MV-4-11 (cell line): ENCODE data around the gene GABARAPL2.

Experiments
- DNase-seq: peaks from one replicate; lab custom pipeline; 2025; lab: John Stamatoyannopoulos, UW

GABARAPL2 gene

GRCh38 chr16:75555213-75555706, 10.9 kb upstream of the GABARAPL2 start:
- no peak for DNase-seq

GRCh38 chr16:75555707-75556430, 10.3 kb upstream of the GABARAPL2 start, which contains the start of gene TMEM231:
TMEM231 (minus strand) TSS chr16:75556252; CDS start chr16:75556209, 43 bp downstream.
- peak; percentile 92 for DNase-seq

GRCh38 chr16:75556431-75556950, 9.7 kb upstream of the GABARAPL2 start:
- DNase-seq: no peak

GRCh38 chr16:75558846-75559401, 7.3 kb upstream of the GABARAPL2 start:
- no peak for DNase-seq

GRCh38 chr16:75559564-75560372, 6.4 kb upstream of the GABARAPL2 start:
- no peak for DNase-seq

GRCh38 chr16:75565640-75566039, 539 bp upstream of the GABARAPL2 start:
- DNase-seq: no peak

GRCh38 chr16:75566758-75567255, 628 bp downstream of the GABARAPL2 start:
- DNase-seq: no peak

- DNase-seq: no peak
These were observed 1.7 kb downstream of the GABARAPL2 start for GRCh38 chr16:75567911-75568310.

GRCh38 chr16:75570396-75571065, 4.4 kb downstream of the GABARAPL2 start:
- peak; percentile 35 for DNase-seq

GRCh38 chr16:75572864-75573542, 6.8 kb downstream of the GABARAPL2 start:
- DNase-seq: no peak

- no peak for DNase-seq
These were observed 7.8 kb downstream of the GABARAPL2 start for GRCh38 chr16:75573955-75574354.

GRCh38 chr16:75575958-75576357, 9.8 kb downstream of the GABARAPL2 start:
- no peak for DNase-seq

GRCh38 chr16:75576384-75576811, 10.2 kb downstream of the GABARAPL2 start:
- peak; percentile 28 for DNase-seq

- DNase-seq: no peak
These were observed 12.0 kb downstream of the GABARAPL2 start for GRCh38 chr16:75578212-75578611.

GRCh38 chr16:75578725-75579124, 12.5 kb downstream of the GABARAPL2 start:
- DNase-seq: no peak

- peak; percentile 80 for DNase-seq
These were observed 13.2 kb downstream of the GABARAPL2 start for GRCh38 chr16:75579281-75579834.

GRCh38 chr16:75584108-75584507, 17.9 kb downstream of the GABARAPL2 start:
- peak; percentile 56 for DNase-seq

- no peak for DNase-seq
These were observed 22.5 kb downstream of the GABARAPL2 start for GRCh38 chr16:75588716-75589115.

GRCh38 chr16:75589306-75589705, 23.1 kb downstream of the GABARAPL2 start:
- no peak for DNase-seq
